HCT116 (cell line): Measurements from ENCODE around the gene ADGRV1. TPM values are rescaled to one million over a fixed set of nuclear protein-coding genes. Genes with fewer than 3 reads are reported as not detected.

Experiments
- ATAC-seq: fragments of 200-7000 bp; cut with Tn5 transposase; 2 replicates; pipeline ENCODE4 v1.9.1; 2020; ENCODE audit warnings: mild to moderate bottlenecking, moderate library complexity
- BruUV-seq: library from RNA; stranded (reverse); fragments of 400-500 nt; replicated peaks from 2 replicates; lab custom pipeline; 2021; lab: Mats Ljungman, UMichigan
- CTCF ChIA-PET: fragments of 300-600 bp; sonication (Branson Sonifier 250); formaldehyde crosslinking; loops from one replicate; lab custom pipeline; 2021; ENCODE audit warnings: antibody characterized with exemption; lab: Charles Lee
- POLR2A ChIA-PET: fragments of 300-600, 350-600 bp; sonication (Branson Sonifier 250); formaldehyde crosslinking; loops from one replicate; lab custom pipeline; 2021; ENCODE audit warnings: antibody characterized with exemption; lab: Charles Lee
- RAD21 ChIA-PET, 2 experiments: fragments of 300-600 bp; sonication (Branson Sonifier 250); formaldehyde crosslinking; loops; one replicate each; lab custom pipeline; 2023; ENCODE audit warnings: low total read pairs in 2 of 2; ENCODE audit not compliant: uncharacterized antibody in 2 of 2, unreplicated experiment in 2 of 2, low non-redundant PET in 1 of 2; lab: Charles Lee
- DNase-seq: peaks from one replicate; pipeline ENCODE4 v3.0.0-alpha.2; 2010; ENCODE audit warnings: low read depth, low spot score
- H2AFZ ChIP-seq: fragments of 200-600 bp; shearing (Covaris generic), sonication (generic); 2 replicates; pipeline ENCODE4 v1.6.1; 2017; ENCODE audit warnings: low read depth, mixed run types, mixed read lengths, antibody characterized with exemption, low read length; ENCODE audit not compliant: poor library complexity, severe bottlenecking
- H3K27ac ChIP-seq: 2 replicates; pipeline ENCODE4 v1.5.1; 2012; ENCODE audit warnings: low read depth, low read length
- H3K27me3 ChIP-seq: fragments of 200-600 bp; sonication (generic); 2 replicates; pipeline ENCODE4 v1.6.1; 2016; ENCODE audit warnings: mixed run types, low read length, mixed read lengths; ENCODE audit not compliant: insufficient read depth
- H3K36me3 ChIP-seq, 2 experiments: fragments of 200-500 bp in 1 of 2; fragments of 200-600 bp in 1 of 2; sonication (Bioruptor generic) in 1 of 2; sonication (generic) in 1 of 2; 2 replicates each; pipeline versions ENCODE4 v1.5.1 to v1.6.1; 2014 to 2016; ENCODE audit warnings: low read length in 2 of 2, inconsistent platforms in 1 of 2, mixed read lengths in 1 of 2, mixed run types in 1 of 2; ENCODE audit not compliant: insufficient read depth in 2 of 2, control insufficient read depth in 1 of 2
- H3K4me1 ChIP-seq, 2 experiments: fragments of 200-600 bp in 1 of 2; sonication (generic) in 1 of 2; 2 replicates each; pipeline versions ENCODE4 v1.5.1 to v1.6.1; 2012 to 2017; ENCODE audit warnings: low read length in 2 of 2, inconsistent platforms in 1 of 2, mild to moderate bottlenecking in 1 of 2, mixed read lengths in 1 of 2, mixed run types in 1 of 2, moderate library complexity in 1 of 2; ENCODE audit not compliant: insufficient read depth in 2 of 2, control insufficient read depth in 1 of 2
- H3K4me2 ChIP-seq: fragments of 200-600 bp; sonication (generic); 2 replicates; pipeline ENCODE4 v1.6.1; 2017; ENCODE audit warnings: mixed run types, low read length, mixed read lengths
- H3K4me3 ChIP-seq, 2 experiments: fragments of 200-600 bp in 1 of 2; sonication (generic) in 1 of 2; replicated peaks in 1 of 2; 2 replicates each; pipeline ENCODE4 v1.5.1; 2011 to 2016; ENCODE audit warnings: low read length in 2 of 2, control low read depth in 1 of 2, low read depth in 1 of 2, mild to moderate bottlenecking in 1 of 2, mixed read lengths in 1 of 2, mixed run types in 1 of 2
- H3K79me2 ChIP-seq: fragments of 200-600 bp; sonication (generic); 2 replicates; pipeline ENCODE4 v1.6.1; 2017; ENCODE audit warnings: mild to moderate bottlenecking, mixed run types, low read length, moderate library complexity, mixed read lengths; ENCODE audit not compliant: insufficient read depth
- H3K9ac ChIP-seq: fragments of 200-600 bp; sonication (generic); 2 replicates; pipeline ENCODE4 v1.6.1; 2016; ENCODE audit warnings: low read length, mixed read lengths
- H3K9me2 ChIP-seq: fragments of 200-600 bp; sonication (generic), shearing (Covaris generic); 2 replicates; pipeline ENCODE4 v1.6.1; 2017; ENCODE audit warnings: mixed run types, mild to moderate bottlenecking, moderate library complexity; ENCODE audit not compliant: insufficient read depth
- H3K9me3 ChIP-seq, 2 experiments: fragments of 200-500 bp in 1 of 2; fragments of 200-600 bp in 1 of 2; sonication (Bioruptor generic) in 1 of 2; sonication (generic) in 1 of 2; 2 replicates each; pipeline ENCODE4 v1.6.1; 2014 to 2017; ENCODE audit warnings: low read length in 2 of 2, mixed read lengths in 2 of 2, inconsistent platforms in 1 of 2, low read depth in 1 of 2, mild to moderate bottlenecking in 1 of 2, mixed run types in 1 of 2, moderate library complexity in 1 of 2; ENCODE audit not compliant: control insufficient read depth in 1 of 2, insufficient read depth in 1 of 2
- H4K20me1 ChIP-seq: fragments of 200-600 bp; sonication (generic), shearing (Covaris generic); 2 replicates; pipeline ENCODE4 v1.6.1; 2017; ENCODE audit warnings: mixed run types, mild to moderate bottlenecking, moderate library complexity; ENCODE audit not compliant: insufficient read depth
- CEBPB ChIP-seq: IDR thresholded peaks from 2 replicates; pipeline ENCODE4 v1.6.1; 2012; ENCODE audit warnings: low read depth
- EGR1 ChIP-seq: IDR thresholded peaks from 2 replicates; pipeline ENCODE4 v1.6.1; 2012; ENCODE audit warnings: low read depth
- EZH2 ChIP-seq: fragments of 200-600 bp; sonication (generic); IDR thresholded peaks from 2 replicates; pipeline ENCODE4 v1.6.1; 2017; ENCODE audit warnings: antibody characterized with exemption, mixed run types
- EZH2phosphoT487 ChIP-seq: fragments of 200-600 bp; IDR thresholded peaks from 2 replicates; pipeline ENCODE4 v1.6.1; 2018; ENCODE audit warnings: antibody characterized with exemption, borderline replicate concordance
- JUND ChIP-seq: IDR thresholded peaks from 2 replicates; pipeline ENCODE4 v1.6.1; 2012
- SIN3A ChIP-seq: IDR thresholded peaks from 2 replicates; pipeline ENCODE4 v1.6.1; 2012; ENCODE audit warnings: low read depth
- SP1 ChIP-seq: IDR thresholded peaks from 2 replicates; pipeline ENCODE4 v1.6.1; 2012; ENCODE audit warnings: low read depth
- YY1 ChIP-seq: IDR thresholded peaks from 2 replicates; pipeline ENCODE4 v1.6.1; 2011; ENCODE audit warnings: low read length, low read depth, moderate library complexity, mild to moderate bottlenecking; ENCODE audit not compliant: insufficient replicate concordance; ENCODE audit errors: extremely low read depth
- intact Hi-C: fragments of 100-400 bp; cut with micrococcal nuclease; formaldehyde crosslinking; loops from 2 replicates; pipeline ENCODE4 v1.10.0; 2022
- total RNA-seq: library from RNA; stranded (reverse); gene quantifications from one replicate; pipeline ENCODE4 v1.2.1, GENCODE V29; 2021; ENCODE audit not compliant: unreplicated experiment
- TF ChIP-seq, protein P1 (sequence below): IDR thresholded peaks from 2 replicates; pipeline ENCODE4 v1.6.1; 2011; ENCODE audit warnings: mild to moderate bottlenecking, low read length, moderate library complexity; ENCODE audit not compliant: insufficient replicate concordance; ENCODE audit errors: extremely low read depth
- TF ChIP-seq, protein P2 (sequence below), 3 experiments: fragments of 200-600 bp in 1 of 3; sonication (generic) in 1 of 3; IDR thresholded peaks in 2 of 3; conservative IDR thresholded peaks in 1 of 3; 2 replicates each; pipeline ENCODE4 v1.5.1; 2012 to 2017; ENCODE audit warnings: low read depth in 2 of 3, low read length in 2 of 3, antibody characterized with exemption in 1 of 3, borderline replicate concordance in 1 of 3, control low read depth in 1 of 3, mild to moderate bottlenecking in 1 of 3, mixed read lengths in 1 of 3, mixed run types in 1 of 3, moderate library complexity in 1 of 3; ENCODE audit not compliant: insufficient read depth in 1 of 3

Gene ADGRV1
- total RNA-seq, 1 experiment from 2014 or later, result 6.0 TPM

DNA sequence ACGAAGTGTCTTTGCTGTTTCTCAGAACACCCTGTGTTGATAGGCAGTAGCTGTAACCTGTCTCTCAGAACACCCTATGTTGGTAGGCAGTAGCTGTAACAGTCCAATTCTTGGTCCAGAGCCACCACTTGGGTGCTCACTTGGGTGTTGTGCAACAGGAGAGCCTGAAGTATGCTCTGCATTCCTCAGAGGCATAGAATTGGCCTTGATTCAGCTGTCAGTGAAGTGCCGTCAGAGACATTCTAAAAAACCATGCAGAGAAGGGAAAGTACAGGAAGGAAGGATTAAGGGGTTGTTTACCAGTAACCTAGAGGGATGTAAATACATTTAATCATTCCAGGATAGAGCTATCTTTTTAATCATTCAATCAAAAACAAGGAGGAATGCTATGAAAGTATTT is 593.4 kb downstream of the ADGRV1 start (continued):
- no peak for TF ChIP-seq SP1

DNA sequence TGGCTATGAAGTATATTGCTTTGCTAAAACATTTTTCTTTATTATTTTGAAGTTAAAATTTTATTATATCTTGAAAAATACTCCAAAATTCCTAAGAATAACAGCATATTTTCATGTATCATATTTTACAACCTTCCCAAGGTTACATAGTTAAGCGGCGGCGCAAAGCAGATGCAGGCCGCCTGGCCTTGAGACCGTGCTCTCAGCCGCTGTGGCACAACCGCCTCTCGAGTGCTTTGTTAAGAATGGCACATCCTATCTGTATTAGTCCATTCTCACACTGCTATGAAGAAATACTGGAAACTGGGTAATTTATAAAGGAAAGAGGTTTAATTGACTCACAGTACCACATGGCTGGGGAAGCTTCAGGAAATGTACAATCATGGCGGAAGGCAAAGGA is 595.7 kb downstream of the ADGRV1 start:
- no peaks in the 10 kb centered on the region for H4K20me1 ChIP-seq
- no peak overlapping the region for H3K9ac ChIP-seq
- H2AFZ ChIP-seq, result no peak overlapping the region
- ChIA-PET RAD21 (no interaction called here), CTCF (no interaction called here), POLR2A (no interaction called here)
- intact Hi-C loops, result no loop called here
- no peak overlapping the region for H3K27ac ChIP-seq
- no peak for TF ChIP-seq JUND
- no peak for TF ChIP-seq CEBPB
- no peak overlapping the region for H3K4me3 ChIP-seq
- 0 out of 2 replicates have a peak, but pooled peaks cover 8% of the 10 kb centered on the region for H3K9me2 ChIP-seq
- BruUV-seq, result no TSS peak
- no peaks in the 10 kb centered on the region for H3K36me3 ChIP-seq
- no peaks in the 10 kb centered on the region for H3K27me3 ChIP-seq
- no peaks in the 10 kb centered on the region for H3K9me3 ChIP-seq
- no peak overlapping the region for H3K4me2 ChIP-seq
- ATAC-seq (no peak), DNase-seq (no peak)
- H3K79me2 ChIP-seq, result no peaks in the 10 kb centered on the region
- H3K4me1 ChIP-seq, result peaks cover 0 to 10% of the 10 kb centered on the region in 2 experiments; a peak in 2 of 4 replicates

DNA sequence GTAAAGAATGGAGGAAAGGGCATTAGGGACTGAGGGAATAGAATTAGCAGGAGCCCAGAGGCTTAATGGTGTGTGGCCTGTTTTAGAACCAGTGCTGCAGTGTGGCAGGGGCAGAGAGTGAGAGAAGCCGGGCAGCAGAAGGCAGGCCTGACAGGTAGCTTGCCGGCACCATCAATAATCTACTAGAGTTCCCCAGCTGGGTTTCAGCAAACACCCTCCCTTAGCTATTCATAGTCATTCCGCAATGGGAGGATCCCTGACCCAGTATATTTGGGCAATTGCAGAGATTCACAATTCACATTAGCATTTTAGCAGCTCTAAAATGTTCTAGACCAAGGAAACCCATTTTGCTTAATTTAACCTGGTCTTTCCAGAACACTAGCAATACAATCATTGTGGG is 596.7 kb downstream of the ADGRV1 start:
- no peak overlapping the region for H3K9ac ChIP-seq
- DNase-seq, result no peak
- intact Hi-C loops, result no loop called here
- H4K20me1 ChIP-seq, result no peaks in the 10 kb centered on the region
- no peak overlapping the region for H2AFZ ChIP-seq
- CTCF ChIA-PET, result no interaction called here
- no peak overlapping the region for H3K4me2 ChIP-seq
- H3K4me3 ChIP-seq, result no peak overlapping the region
- POLR2A ChIA-PET, result no interaction called here
- peaks cover 0 to 5% of the 10 kb centered on the region in 2 experiments; a peak in 2 of 4 replicates for H3K4me1 ChIP-seq
- RAD21 ChIA-PET, result no interaction called here
- no peaks in the 10 kb centered on the region for H3K9me3 ChIP-seq
- no TSS peak for BruUV-seq
- no peak for TF ChIP-seq EZH2phosphoT487
- no peak for TF ChIP-seq YY1
- TF ChIP-seq SIN3A, result no peak
- TF ChIP-seq, protein P1, sequence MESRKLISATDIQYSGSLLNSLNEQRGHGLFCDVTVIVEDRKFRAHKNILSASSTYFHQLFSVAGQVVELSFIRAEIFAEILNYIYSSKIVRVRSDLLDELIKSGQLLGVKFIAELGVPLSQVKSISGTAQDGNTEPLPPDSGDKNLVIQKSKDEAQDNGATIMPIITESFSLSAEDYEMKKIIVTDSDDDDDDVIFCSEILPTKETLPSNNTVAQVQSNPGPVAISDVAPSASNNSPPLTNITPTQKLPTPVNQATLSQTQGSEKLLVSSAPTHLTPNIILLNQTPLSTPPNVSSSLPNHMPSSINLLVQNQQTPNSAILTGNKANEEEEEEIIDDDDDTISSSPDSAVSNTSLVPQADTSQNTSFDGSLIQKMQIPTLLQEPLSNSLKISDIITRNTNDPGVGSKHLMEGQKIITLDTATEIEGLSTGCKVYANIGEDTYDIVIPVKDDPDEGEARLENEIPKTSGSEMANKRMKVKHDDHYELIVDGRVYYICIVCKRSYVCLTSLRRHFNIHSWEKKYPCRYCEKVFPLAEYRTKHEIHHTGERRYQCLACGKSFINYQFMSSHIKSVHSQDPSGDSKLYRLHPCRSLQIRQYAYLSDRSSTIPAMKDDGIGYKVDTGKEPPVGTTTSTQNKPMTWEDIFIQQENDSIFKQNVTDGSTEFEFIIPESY, result no peak
- no peak for TF ChIP-seq EGR1
- no peak for TF ChIP-seq EZH2
- TF ChIP-seq, protein P2, sequence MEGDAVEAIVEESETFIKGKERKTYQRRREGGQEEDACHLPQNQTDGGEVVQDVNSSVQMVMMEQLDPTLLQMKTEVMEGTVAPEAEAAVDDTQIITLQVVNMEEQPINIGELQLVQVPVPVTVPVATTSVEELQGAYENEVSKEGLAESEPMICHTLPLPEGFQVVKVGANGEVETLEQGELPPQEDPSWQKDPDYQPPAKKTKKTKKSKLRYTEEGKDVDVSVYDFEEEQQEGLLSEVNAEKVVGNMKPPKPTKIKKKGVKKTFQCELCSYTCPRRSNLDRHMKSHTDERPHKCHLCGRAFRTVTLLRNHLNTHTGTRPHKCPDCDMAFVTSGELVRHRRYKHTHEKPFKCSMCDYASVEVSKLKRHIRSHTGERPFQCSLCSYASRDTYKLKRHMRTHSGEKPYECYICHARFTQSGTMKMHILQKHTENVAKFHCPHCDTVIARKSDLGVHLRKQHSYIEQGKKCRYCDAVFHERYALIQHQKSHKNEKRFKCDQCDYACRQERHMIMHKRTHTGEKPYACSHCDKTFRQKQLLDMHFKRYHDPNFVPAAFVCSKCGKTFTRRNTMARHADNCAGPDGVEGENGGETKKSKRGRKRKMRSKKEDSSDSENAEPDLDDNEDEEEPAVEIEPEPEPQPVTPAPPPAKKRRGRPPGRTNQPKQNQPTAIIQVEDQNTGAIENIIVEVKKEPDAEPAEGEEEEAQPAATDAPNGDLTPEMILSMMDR (IDR thresholded peaks at IDR 0.05 in 2 of 3, conservative IDR thresholded peaks at IDR 0.05 in 1 of 3; ENCODE audit: borderline replicate concordance in 1 of 3, insufficient read depth in 1 of 3, low read depth in 2 of 3, low read length in 2 of 3), result no peak
- no peaks in the 10 kb centered on the region for H3K27me3 ChIP-seq
- H3K79me2 ChIP-seq, result no peaks in the 10 kb centered on the region
- 0 out of 2 replicates have a peak, but pooled peaks cover 8% of the 10 kb centered on the region for H3K9me2 ChIP-seq
- ATAC-seq, result no peak
- no peaks in the 10 kb centered on the region for H3K36me3 ChIP-seq
- H3K27ac ChIP-seq, result no peak overlapping the region
